Right lobe of liver (tissue), 6 donors: ENCODE measurements around the gene MYL10. TPM values are rescaled to one million over a fixed set of nuclear protein-coding genes. Genes with fewer than 3 reads are reported as not detected.

Experiments
- ATAC-seq, 4 donors: fragments of 200-7000 bp; cut with Tn5 transposase; one replicate each; pipeline ENCODE4 v1.9.1; 2020; ENCODE audit warnings: mild to moderate bottlenecking in 4 of 4, moderate library complexity in 4 of 4
- DNase-seq, 3 donors: peaks; one replicate each; pipeline ENCODE4 v3.0.0-alpha.2; 2020
- H3K27ac ChIP-seq, 3 donors: fragments of 200-600 bp; one replicate each; pipeline ENCODE4 v1.8.0; 2022
- H3K27me3 ChIP-seq, 2 donors: fragments of 200-600 bp; one replicate each; pipeline ENCODE4 v1.8.0; 2022
- H3K36me3 ChIP-seq, 4 donors: fragments of 200-600 bp; sonication (generic) in 1 of 4; one replicate each; pipeline versions ENCODE4 v1.5.1 to v1.8.0; 2017 to 2022; ENCODE audit warnings: control low read depth in 1 of 4
- H3K4me1 ChIP-seq, 4 donors: fragments of 200-600 bp; sonication (generic) in 1 of 4; one replicate each; pipeline versions ENCODE4 v1.5.1 to v1.8.0; 2017 to 2022; ENCODE audit warnings: control low read depth in 1 of 4
- H3K4me3 ChIP-seq, 3 donors: fragments of 200-600 bp; one replicate each; pipeline ENCODE4 v1.8.0; 2022
- H3K9me3 ChIP-seq, 4 donors: fragments of 200-600 bp; sonication (generic) in 1 of 4; one replicate each; pipeline versions ENCODE4 v1.5.1 to v1.8.0; 2017 to 2022; ENCODE audit warnings: control low read depth in 1 of 4
- CTCF ChIP-seq, 4 donors: fragments of 200-600 bp in 3 of 4; fragments of 450-650 bp in 1 of 4; IDR thresholded peaks; one replicate each; pipeline versions ENCODE4 v1.5.1 to v1.8.0; 2016 to 2022; ENCODE audit warnings: antibody characterized with exemption in 4 of 4, mild to moderate bottlenecking in 2 of 4
- POLR2A ChIP-seq: fragments of 450-650 bp; IDR thresholded peaks from one replicate; pipeline ENCODE4 v1.6.1; 2017; ENCODE audit warnings: antibody characterized with exemption, mild to moderate bottlenecking
- WGBS: methylation state at CpG from one replicate; pipeline ENCODE4 v1.1.6; 2018; ENCODE audit warnings: low coverage, low lambda C conversion rate; ENCODE audit not compliant: insufficient coverage; ENCODE audit errors: missing lambda C conversion rate; 5-methylcytosine and 5-hydroxymethylcytosine counted together
- intact Hi-C, 2 donors: fragments of 100-400 bp; cut with DNase I; formaldehyde crosslinking; loops; one replicate each; pipeline versions ENCODE4 v1.11.2 to v1.14.1; 2022
- total RNA-seq, 6 experiments: library from RNA; depleted of rRNA in 2 of 6; stranded (reverse); fragments of >200 nt in 2 of 6; fragmentation: NEBNext Ultra II Directional in 3 of 6; extraction: Animal tissue kit (Norgen Biotek cat#: 25700) in 3 of 6; gene quantifications; one replicate each; pipeline versions ENCODE4 v1.1.0 to v1.2.4, GENCODE V29; 2016 to 2023
- donor health status: DM: no; HTN: yes; CAD: no.
- donor health status: DM: no; HTN: no; CAD: no.
- donor health status: DM: no; HTN: no; CAD: no.
- donor health status: DM: no; HTN: yes; CAD: no.
- donor health status: DM: no; HTN: yes; CAD: no.

MYL10 gene
- total RNA-seq, 6 experiments from 2014 or later = not detected

- intact Hi-C loops = no loop called here
- ATAC-seq (no peak), DNase-seq (no peak)
- Histone ChIP-seq H3K9me3 (no peaks in the 10 kb centered on the region), H3K27me3 (no peaks in the 10 kb centered on the region), H3K27ac (no peak overlapping the region), H3K36me3 (no peaks in the 10 kb centered on the region), H3K4me3 (no peak overlapping the region), H3K4me1 (no peaks in the 10 kb centered on the region)
- TF ChIP-seq POLR2A (no peak), CTCF (IDR thresholded peaks at IDR 0.05) (no peak)
- 20% methylated on average over 1 of the region's 20 CpGs for WGBS
Observed at GRCh38 chr7:101618207-101618839, 10.8 kb downstream of the MYL10 start.

- H3K27ac ChIP-seq = no peak overlapping the region
- no peak for DNase-seq
- intact Hi-C loops = no loop called here
- WGBS = 90% methylated on average over 2 of the region's 4 CpGs
- no peak for ATAC-seq
- H3K36me3 ChIP-seq = no peaks in the 10 kb centered on the region
- no peak overlapping the region for H3K4me3 ChIP-seq
- H3K4me1 ChIP-seq = no peaks in the 10 kb centered on the region
- TF ChIP-seq POLR2A (no peak), CTCF (IDR thresholded peaks at IDR 0.05) (no peak)
- no peaks in the 10 kb centered on the region for H3K27me3 ChIP-seq
- no peaks in the 10 kb centered on the region for H3K9me3 ChIP-seq
Observed at GRCh38 chr7:101617451-101618206, 11.5 kb downstream of the MYL10 start.

- Histone ChIP-seq H3K4me3 (no peak overlapping the region), H3K27ac (no peak overlapping the region), H3K27me3 (no peaks in the 10 kb centered on the region), H3K4me1 (no peaks in the 10 kb centered on the region), H3K36me3 (no peaks in the 10 kb centered on the region), H3K9me3 (no peaks in the 10 kb centered on the region)
- WGBS = 62% methylated on average over 3 of the region's 8 CpGs
- no peak for ATAC-seq
- DNase-seq = no peak
- TF ChIP-seq CTCF (IDR thresholded peaks at IDR 0.05) = no peak
- TF ChIP-seq POLR2A = no peak
- intact Hi-C loops = no loop called here
Observed at GRCh38 chr7:101615446-101615845, 13.7 kb downstream of the MYL10 start.

GRCh38 chr7:101614939-101615302 is 14.2 kb downstream of the MYL10 start:
- 59% methylated on average over 7 of the region's 9 CpGs for WGBS
- DNase-seq (no peak), ATAC-seq (peak in 3 of 4 donors; percentile 15 to 30 (median 26))
- Histone ChIP-seq H3K36me3 (no peaks in the 10 kb centered on the region), H3K9me3 (no peaks in the 10 kb centered on the region), H3K4me3 (no peak overlapping the region), H3K4me1 (no peaks in the 10 kb centered on the region), H3K27ac (no peak overlapping the region), H3K27me3 (no peaks in the 10 kb centered on the region)
- intact Hi-C loops = no loop called here
- no peak for TF ChIP-seq CTCF (IDR thresholded peaks at IDR 0.05)
